ENCODE results near the gene ZNF607.

Gene ZNF607

DNA sequence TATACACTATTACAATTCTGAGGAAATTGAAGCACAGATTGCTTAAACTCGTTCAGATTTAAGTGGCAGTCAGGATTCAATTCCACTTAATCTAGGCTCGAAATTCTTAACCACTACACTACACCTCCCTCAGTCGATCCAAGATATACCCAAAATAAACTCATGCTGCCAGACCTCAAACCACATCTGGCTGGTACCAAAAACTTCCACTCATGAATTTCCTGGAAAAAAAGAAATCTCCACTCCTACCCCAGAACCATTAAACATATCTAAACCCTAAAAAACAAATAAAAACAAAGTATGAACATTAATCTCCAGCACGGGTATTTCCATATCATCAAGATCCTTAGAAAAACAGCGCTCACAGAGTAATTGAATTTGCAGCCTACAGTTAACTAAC lies 65.4 kb downstream of the ZNF607 start:
- no peak for DNase-seq (ENCODE audit: low read depth in 2 of 2, low spot score in 1 of 2)
